Upper lobe of left lung (tissue), 6 donors: ENCODE results near the gene SLC10A7. TPM values are rescaled to one million over a fixed set of nuclear protein-coding genes. Genes with fewer than 3 reads are reported as not detected.

Source experiments
- ATAC-seq, 2 donors: fragments of 200-7000 bp; cut with Tn5 transposase; one replicate each; pipeline ENCODE4 v1.9.1; 2022; ENCODE audit warnings: mild to moderate bottlenecking in 2 of 2, moderate library complexity in 2 of 2; ENCODE audit not compliant: low FRiP score in 2 of 2
- DNase-seq, 2 donors: peaks; one replicate each; pipeline ENCODE4 v3.0.0-alpha.2; 2019 to 2020
- H3K27ac ChIP-seq, 4 donors: fragments of 200-600 bp; sonication (generic); one replicate each; pipeline ENCODE4 v1.5.1; 2016 to 2019
- H3K27me3 ChIP-seq, 4 donors: fragments of 200-600 bp; sonication (generic); one replicate each; pipeline ENCODE4 v1.5.1; 2017 to 2019
- H3K36me3 ChIP-seq, 4 donors: fragments of 200-600 bp; sonication (generic); one replicate each; pipeline ENCODE4 v1.5.1; 2016 to 2019
- H3K4me1 ChIP-seq, 4 donors: fragments of 200-600 bp; sonication (generic); one replicate each; pipeline ENCODE4 v1.5.1; 2018 to 2019
- H3K4me3 ChIP-seq, 4 donors: fragments of 200-600 bp; sonication (generic); one replicate each; pipeline ENCODE4 v1.5.1; 2017 to 2019; ENCODE audit warnings: mild to moderate bottlenecking in 2 of 4, moderate library complexity in 1 of 4
- H3K9me3 ChIP-seq, 4 donors: fragments of 200-600 bp; sonication (generic); one replicate each; pipeline ENCODE4 v1.5.1; 2018 to 2019
- EP300 ChIP-seq, 4 donors: sonication (generic); formaldehyde crosslinking; IDR thresholded peaks; one replicate each; pipeline ENCODE4 v1.5.1; 2017; ENCODE audit warnings: antibody characterized with exemption in 4 of 4, control low read depth in 2 of 4
- POLR2A ChIP-seq, 4 donors: fragments of 450-650 bp; IDR thresholded peaks; one replicate each; pipeline ENCODE4 v1.5.1; 2016 to 2017; ENCODE audit warnings: antibody characterized with exemption in 4 of 4, mild to moderate bottlenecking in 2 of 4
- POLR2AphosphoS5 ChIP-seq, 2 donors: sonication (generic); formaldehyde crosslinking; IDR thresholded peaks; one replicate each; pipeline ENCODE4 v1.5.1; 2017; ENCODE audit warnings: antibody characterized with exemption in 2 of 2
- WGBS, 2 donors: methylation state at CpG; one replicate each; pipeline ENCODE4 v1.1.5; 2017 to 2018; 5-methylcytosine and 5-hydroxymethylcytosine counted together
- total RNA-seq, 6 donors: library from RNA; depleted of rRNA in 4 of 6; stranded (reverse); fragments of >200 nt in 4 of 6; gene quantifications; one replicate each; pipeline versions ENCODE4 v1.1.0 to v1.2.1, GENCODE V29; 2016 to 2021
- TF ChIP-seq, protein P1 (sequence below), 6 experiments: fragments of 450-650 bp in 4 of 6; fragments of 200-600 bp in 2 of 6; sonication (generic) in 2 of 6; IDR thresholded peaks; one replicate each; pipeline ENCODE4 v1.5.1; 2016 to 2019; ENCODE audit warnings: antibody characterized with exemption in 6 of 6
- donor health status: DM: no; HTN: no; CAD: no; lungs with moderate emphysema.
- donor health status: DM: no; HTN: yes; CAD: no; lungs with severe emphysema.

Gene SLC10A7
- total RNA-seq, 6 donors from 2014 or later = 11.1 to 20.9 (median 14.1) TPM

DNA sequence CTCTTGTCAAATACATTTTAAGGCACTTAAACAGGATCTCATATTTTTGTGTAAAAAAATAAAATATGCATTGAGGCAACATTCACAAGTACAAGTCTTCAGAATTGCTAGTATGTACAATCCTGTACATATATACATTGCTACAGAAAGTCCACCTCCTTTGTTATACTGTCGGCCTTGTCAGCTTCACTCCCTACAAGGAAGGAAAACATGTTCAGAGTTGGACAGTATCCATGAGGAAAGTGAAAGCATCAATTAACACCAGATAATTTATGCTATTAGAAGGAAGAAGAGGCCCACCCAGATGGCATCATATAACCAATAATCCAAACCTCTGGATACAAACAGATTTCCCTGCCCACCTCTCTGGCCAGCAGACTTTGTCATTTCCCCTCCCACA lies 265.4 kb downstream of the SLC10A7 start:
- no peak overlapping the region for H3K4me3 ChIP-seq
- H3K36me3 ChIP-seq = peaks cover 0 to 3% (median 0%) of the 10 kb centered on the region in 4 donors
- ATAC-seq (no peak), DNase-seq (no peak)
- no peak overlapping the region for H3K27ac ChIP-seq
- H3K9me3 ChIP-seq = no peaks in the 10 kb centered on the region
- H3K27me3 ChIP-seq = no peaks in the 10 kb centered on the region
- 46 to 55% methylated on average over 1 of the region's 1 CpG for WGBS, 2 donors
- peaks cover 0 to 2% (median 0%) of the 10 kb centered on the region in 4 donors for H3K4me1 ChIP-seq
- TF ChIP-seq POLR2AphosphoS5 (IDR thresholded peaks at IDR 0.05) = no peak
- no peak for TF ChIP-seq POLR2A (IDR thresholded peaks at IDR 0.05)
- TF ChIP-seq EP300 (IDR thresholded peaks at IDR 0.05) = no peak
- TF ChIP-seq, protein P1, sequence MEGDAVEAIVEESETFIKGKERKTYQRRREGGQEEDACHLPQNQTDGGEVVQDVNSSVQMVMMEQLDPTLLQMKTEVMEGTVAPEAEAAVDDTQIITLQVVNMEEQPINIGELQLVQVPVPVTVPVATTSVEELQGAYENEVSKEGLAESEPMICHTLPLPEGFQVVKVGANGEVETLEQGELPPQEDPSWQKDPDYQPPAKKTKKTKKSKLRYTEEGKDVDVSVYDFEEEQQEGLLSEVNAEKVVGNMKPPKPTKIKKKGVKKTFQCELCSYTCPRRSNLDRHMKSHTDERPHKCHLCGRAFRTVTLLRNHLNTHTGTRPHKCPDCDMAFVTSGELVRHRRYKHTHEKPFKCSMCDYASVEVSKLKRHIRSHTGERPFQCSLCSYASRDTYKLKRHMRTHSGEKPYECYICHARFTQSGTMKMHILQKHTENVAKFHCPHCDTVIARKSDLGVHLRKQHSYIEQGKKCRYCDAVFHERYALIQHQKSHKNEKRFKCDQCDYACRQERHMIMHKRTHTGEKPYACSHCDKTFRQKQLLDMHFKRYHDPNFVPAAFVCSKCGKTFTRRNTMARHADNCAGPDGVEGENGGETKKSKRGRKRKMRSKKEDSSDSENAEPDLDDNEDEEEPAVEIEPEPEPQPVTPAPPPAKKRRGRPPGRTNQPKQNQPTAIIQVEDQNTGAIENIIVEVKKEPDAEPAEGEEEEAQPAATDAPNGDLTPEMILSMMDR (IDR thresholded peaks at IDR 0.05) = no peak

DNA sequence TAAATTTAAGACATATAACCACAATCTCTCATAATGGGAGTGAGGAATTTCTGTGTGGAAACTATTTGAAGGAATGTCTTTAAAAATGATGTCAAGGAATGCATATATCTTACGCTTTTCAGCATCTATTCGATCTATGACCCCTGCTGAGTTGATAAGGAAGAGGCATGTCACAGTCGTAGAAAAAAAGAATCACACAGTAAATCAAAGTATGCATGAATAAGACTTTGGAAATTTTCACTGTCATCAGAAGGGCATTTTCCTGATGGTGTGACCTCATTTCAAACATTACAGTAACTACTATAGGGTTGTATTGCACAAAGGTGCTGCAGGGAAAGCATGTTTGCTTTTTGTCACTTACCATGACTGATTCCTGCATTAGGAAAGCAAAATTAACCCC lies 265.9 kb downstream of the SLC10A7 start:
- no peak for ATAC-seq

GRCh38 chr4:146255463-146255862 lies 266.3 kb downstream of the SLC10A7 start:
- Histone ChIP-seq H3K9me3 (no peaks in the 10 kb centered on the region), H3K4me1 (peaks cover 0 to 2% (median 0%) of the 10 kb centered on the region in 4 donors), H3K27me3 (no peaks in the 10 kb centered on the region), H3K4me3 (no peak overlapping the region), H3K27ac (no peak overlapping the region), H3K36me3 (peaks cover 0 to 3% (median 0%) of the 10 kb centered on the region in 4 donors)
- TF ChIP-seq POLR2AphosphoS5 (IDR thresholded peaks at IDR 0.05) = no peak
- no peak for ATAC-seq
- no peak for DNase-seq
- WGBS, 2 donors = 81 to 86% methylated on average over 1 of the region's 1 CpG

More for the DNA sequence above, 265.9 kb downstream of the SLC10A7 start:
- no peak for DNase-seq
- Histone ChIP-seq H3K27ac (no peak overlapping the region), H3K36me3 (peaks cover 0 to 3% (median 0%) of the 10 kb centered on the region in 4 donors), H3K4me1 (peaks cover 0 to 2% (median 0%) of the 10 kb centered on the region in 4 donors), H3K9me3 (no peaks in the 10 kb centered on the region), H3K4me3 (no peak overlapping the region), H3K27me3 (no peaks in the 10 kb centered on the region)
- WGBS, 2 donors = 68 to 77% methylated on average over 3 of the region's 3 CpGs
- TF ChIP-seq EP300 (IDR thresholded peaks at IDR 0.05) (no peak), POLR2A (IDR thresholded peaks at IDR 0.05) (no peak), POLR2AphosphoS5 (IDR thresholded peaks at IDR 0.05) (no peak)
- TF ChIP-seq, protein P1 (IDR thresholded peaks at IDR 0.05) = no peak

GRCh38 chr4:146252969-146253611 lies 268.6 kb downstream of the SLC10A7 start:
- H3K4me3 ChIP-seq = no peak overlapping the region
- no peak for DNase-seq
- TF ChIP-seq POLR2A (IDR thresholded peaks at IDR 0.05) (no peak), POLR2AphosphoS5 (IDR thresholded peaks at IDR 0.05) (no peak), EP300 (IDR thresholded peaks at IDR 0.05) (no peak)
- TF ChIP-seq, protein P1 (IDR thresholded peaks at IDR 0.05) = no peak
- ATAC-seq = no peak
- H3K36me3 ChIP-seq = peaks cover 0 to 3% (median 0%) of the 10 kb centered on the region in 4 donors
- H3K9me3 ChIP-seq = no peaks in the 10 kb centered on the region
- no peak overlapping the region for H3K27ac ChIP-seq
- 74 to 87% methylated on average over 5 of the region's 5 CpGs for WGBS, 2 donors
- no peaks in the 10 kb centered on the region for H3K27me3 ChIP-seq
- peaks cover 0 to 2% (median 0%) of the 10 kb centered on the region in 4 donors for H3K4me1 ChIP-seq

DNA sequence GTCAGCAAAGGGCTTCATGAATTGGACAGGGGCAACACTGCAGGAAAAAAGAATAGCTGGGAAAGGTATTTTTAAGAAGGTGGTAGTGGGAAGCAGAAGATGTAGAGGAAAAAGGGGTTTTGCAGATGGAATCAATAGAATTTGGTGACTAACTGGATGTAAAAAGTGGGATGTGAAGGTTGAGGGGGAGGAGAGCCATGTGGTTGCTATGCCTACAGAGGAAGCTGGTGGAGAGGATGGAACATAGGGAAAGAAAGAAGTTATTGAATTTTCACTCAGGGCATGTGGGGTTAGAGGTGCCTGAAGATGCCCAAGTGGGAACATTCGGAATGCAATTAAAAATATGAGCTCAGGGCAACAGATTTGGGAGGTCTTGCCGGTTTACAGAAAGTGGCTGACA lies 274.4 kb downstream of the SLC10A7 start:
- Histone ChIP-seq H3K36me3 (no peaks in the 10 kb centered on the region), H3K27ac (no peak overlapping the region), H3K4me1 (peaks cover 18 to 44% (median 24%) of the 10 kb centered on the region in 4 donors), H3K27me3 (no peaks in the 10 kb centered on the region), H3K9me3 (no peaks in the 10 kb centered on the region), H3K4me3 (no peak overlapping the region)
- WGBS, 2 donors = 49 to 73% methylated on average over 2 of the region's 2 CpGs
- ATAC-seq = no peak
- TF ChIP-seq POLR2AphosphoS5 (IDR thresholded peaks at IDR 0.05) (no peak), EP300 (IDR thresholded peaks at IDR 0.05) (no peak), POLR2A (IDR thresholded peaks at IDR 0.05) (no peak)
- TF ChIP-seq, protein P1 (IDR thresholded peaks at IDR 0.05) = no peak
- no peak for DNase-seq
